ENCODE results near the gene TRNP1. TPM values are rescaled to one million over a fixed set of nuclear protein-coding genes. Genes with fewer than 3 reads are reported as not detected.

TRNP1 gene
- total RNA-seq, 1 donor from 2014 or later = 48.8 TPM

DNA sequence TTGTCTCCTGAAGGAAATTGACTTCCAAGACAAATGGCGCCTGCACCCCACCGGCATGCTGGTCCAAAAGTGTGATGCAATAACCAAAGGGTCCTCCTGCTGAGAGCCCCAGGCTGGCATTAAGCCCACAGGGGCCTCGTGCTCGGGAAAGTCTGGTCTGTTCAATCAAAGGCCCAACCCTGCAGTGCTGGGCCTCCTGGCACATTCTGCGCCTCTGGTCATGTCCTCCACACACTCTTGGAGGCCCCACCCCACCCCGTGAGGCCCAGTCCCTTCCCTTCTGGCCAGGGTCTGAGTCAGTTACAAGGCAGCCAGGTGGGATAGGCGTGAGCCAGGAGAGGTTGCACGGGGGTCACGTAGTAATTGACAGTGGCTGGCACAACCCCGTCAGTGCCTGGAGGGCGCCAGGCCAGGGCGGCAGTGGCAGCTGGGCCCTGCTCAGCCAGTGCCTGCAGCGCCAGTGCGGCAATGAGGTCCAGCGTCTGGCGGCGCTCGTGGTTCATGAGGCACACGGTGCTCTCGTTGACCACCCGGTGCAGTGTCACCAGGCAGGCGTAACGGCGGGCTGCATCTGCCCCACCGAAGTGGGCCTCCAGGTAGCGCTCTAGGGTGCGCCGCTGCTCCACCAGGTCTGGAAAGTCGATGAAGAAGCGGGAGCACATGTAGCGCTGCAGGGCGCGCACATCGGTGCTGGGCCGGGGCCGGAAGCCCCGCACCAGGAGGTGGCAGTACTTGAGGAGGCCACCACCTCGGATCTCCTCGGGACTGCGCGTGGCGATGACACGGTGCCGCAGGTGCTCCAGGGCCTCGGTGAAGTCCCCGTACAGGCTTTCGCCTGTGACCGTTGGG lies 12.4 kb downstream of the TRNP1 start:
- peaks cover 1% of the 10 kb centered on the region for H3K36me3 Mint-ChIP-seq (ENCODE audit: insufficient read depth)
- DNase-seq (ENCODE audit: low spot score, unreplicated experiment) = no peak
- peaks cover 39% of the 10 kb centered on the region for H3K4me1 Mint-ChIP-seq (ENCODE audit: low read depth)
- no peak overlapping the region for H3K27ac Mint-ChIP-seq
- no peak overlapping the region for H3K4me3 Mint-ChIP-seq (ENCODE audit: low read depth)
- no peaks in the 10 kb centered on the region for H3K9me3 Mint-ChIP-seq (ENCODE audit: low read depth)
- H3K27me3 Mint-ChIP-seq = no peaks in the 10 kb centered on the region
- TF ChIP-seq, protein P1, sequence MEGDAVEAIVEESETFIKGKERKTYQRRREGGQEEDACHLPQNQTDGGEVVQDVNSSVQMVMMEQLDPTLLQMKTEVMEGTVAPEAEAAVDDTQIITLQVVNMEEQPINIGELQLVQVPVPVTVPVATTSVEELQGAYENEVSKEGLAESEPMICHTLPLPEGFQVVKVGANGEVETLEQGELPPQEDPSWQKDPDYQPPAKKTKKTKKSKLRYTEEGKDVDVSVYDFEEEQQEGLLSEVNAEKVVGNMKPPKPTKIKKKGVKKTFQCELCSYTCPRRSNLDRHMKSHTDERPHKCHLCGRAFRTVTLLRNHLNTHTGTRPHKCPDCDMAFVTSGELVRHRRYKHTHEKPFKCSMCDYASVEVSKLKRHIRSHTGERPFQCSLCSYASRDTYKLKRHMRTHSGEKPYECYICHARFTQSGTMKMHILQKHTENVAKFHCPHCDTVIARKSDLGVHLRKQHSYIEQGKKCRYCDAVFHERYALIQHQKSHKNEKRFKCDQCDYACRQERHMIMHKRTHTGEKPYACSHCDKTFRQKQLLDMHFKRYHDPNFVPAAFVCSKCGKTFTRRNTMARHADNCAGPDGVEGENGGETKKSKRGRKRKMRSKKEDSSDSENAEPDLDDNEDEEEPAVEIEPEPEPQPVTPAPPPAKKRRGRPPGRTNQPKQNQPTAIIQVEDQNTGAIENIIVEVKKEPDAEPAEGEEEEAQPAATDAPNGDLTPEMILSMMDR (IDR thresholded peaks at IDR 0.05; ENCODE audit: unreplicated experiment) = no peak

DNA sequence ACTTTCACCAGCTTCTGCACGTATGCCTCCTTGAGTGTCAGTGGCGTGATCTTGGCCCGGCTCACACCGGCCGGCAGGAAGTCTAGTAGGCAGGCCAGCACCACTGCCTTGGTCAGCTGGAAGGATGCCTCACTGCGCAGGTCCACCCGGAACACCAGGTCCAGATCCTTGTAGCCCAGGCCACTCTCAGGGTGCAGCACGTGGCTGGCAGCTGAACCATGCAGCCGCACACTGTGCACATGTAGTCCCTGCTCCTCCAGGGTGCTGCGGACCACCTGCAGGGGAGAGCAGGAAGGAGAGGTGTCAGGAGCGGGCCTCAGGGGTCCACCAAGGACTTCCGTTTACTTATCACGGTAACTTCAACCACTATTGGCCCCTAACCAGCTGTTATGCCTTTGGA lies 13.2 kb downstream of the TRNP1 start:
- peaks cover 39% of the 10 kb centered on the region for H3K4me1 Mint-ChIP-seq (ENCODE audit: low read depth)
- TF ChIP-seq, protein P1 (IDR thresholded peaks at IDR 0.05; ENCODE audit: unreplicated experiment) = no peak
- H3K36me3 Mint-ChIP-seq (ENCODE audit: insufficient read depth) = peaks cover 1% of the 10 kb centered on the region
- no peaks in the 10 kb centered on the region for H3K9me3 Mint-ChIP-seq (ENCODE audit: low read depth)
- peaks cover 4% of the 10 kb centered on the region for H3K27me3 Mint-ChIP-seq
- no peak overlapping the region for H3K4me3 Mint-ChIP-seq (ENCODE audit: low read depth)
- no peak overlapping the region for H3K27ac Mint-ChIP-seq
- DNase-seq (ENCODE audit: low spot score, unreplicated experiment) = no peak

DNA sequence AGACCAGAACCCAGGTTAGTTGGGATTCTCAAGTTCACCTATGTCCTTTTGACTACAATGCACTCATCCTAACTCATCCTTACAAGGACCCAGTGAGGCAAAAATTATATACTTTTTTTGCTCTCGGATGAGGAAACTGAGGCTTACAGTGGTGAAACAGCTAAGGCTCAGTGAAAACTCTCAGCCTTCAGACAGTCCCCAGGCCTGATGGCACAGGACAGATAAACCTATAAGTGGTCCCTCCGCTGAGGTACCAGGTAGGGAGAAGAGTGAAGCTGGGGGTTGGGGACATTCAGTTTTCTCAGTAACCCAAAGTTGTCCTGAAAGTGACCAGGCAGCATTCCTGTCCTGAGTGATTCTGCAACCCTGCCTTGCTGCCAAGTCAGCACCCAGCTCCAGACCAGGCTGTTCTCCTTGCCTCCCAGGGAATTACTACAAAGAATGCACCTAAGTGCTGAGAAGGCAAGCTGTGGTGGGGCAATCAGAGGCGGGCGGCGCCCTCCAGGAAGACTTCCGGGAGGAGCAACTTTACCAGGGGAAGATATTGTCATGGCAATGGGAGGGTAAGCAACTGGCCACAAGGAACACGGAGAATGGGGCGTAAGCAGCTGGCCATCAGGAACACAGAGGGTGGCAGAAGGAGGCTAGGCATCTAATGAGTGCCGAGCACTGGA lies 14.6 kb downstream of the TRNP1 start:
- Mint-ChIP-seq H3K4me1 (ENCODE audit: low read depth) (peaks cover 36% of the 10 kb centered on the region), H3K36me3 (ENCODE audit: insufficient read depth) (peaks cover 1% of the 10 kb centered on the region), H3K27me3 (peaks cover 4% of the 10 kb centered on the region), H3K27ac (peak overlapping the region; percentile 15), H3K9me3 (ENCODE audit: low read depth) (no peaks in the 10 kb centered on the region), H3K4me3 (ENCODE audit: low read depth) (no peak overlapping the region)
- no peak for DNase-seq (ENCODE audit: low spot score, unreplicated experiment)
- TF ChIP-seq, protein P1 (IDR thresholded peaks at IDR 0.05; ENCODE audit: unreplicated experiment) = no peak

DNA sequence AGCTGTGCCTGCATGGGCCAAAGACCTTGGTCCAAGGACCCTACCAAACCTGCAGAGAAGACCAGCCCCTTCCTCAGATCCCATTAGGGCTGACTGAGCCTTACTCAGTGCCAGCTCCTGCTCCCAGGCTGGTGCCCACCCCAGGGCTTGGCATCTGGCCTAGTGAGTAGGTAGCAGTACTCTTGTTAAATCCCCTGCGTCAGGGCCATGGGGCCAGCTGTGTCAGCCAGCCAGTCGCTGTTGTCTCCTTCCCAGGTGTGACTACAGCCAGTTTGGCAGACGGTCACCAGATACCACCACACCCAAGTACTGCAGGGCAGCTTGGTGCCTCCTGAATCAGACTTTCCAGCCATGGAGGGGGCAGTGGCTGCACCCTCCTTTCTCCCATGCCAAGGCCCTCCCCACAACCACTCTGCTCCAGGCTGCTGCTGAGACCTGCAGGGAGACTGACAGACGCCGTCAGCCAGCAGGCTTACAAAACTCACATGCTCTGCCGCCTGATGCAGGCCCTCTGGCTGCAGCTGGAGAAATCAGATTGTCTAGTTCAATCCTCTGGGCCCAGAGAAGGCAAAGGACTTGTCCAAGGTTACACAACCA lies 16.2 kb downstream of the TRNP1 start:
- TF ChIP-seq, protein P1 (IDR thresholded peaks at IDR 0.05; ENCODE audit: unreplicated experiment) = no peak
- Mint-ChIP-seq H3K27me3 (peaks cover 4% of the 10 kb centered on the region), H3K36me3 (ENCODE audit: insufficient read depth) (peaks cover 1% of the 10 kb centered on the region), H3K9me3 (ENCODE audit: low read depth) (no peaks in the 10 kb centered on the region), H3K4me3 (ENCODE audit: low read depth) (no peak overlapping the region), H3K4me1 (ENCODE audit: low read depth) (peaks cover 22% of the 10 kb centered on the region), H3K27ac (peak overlapping the region; percentile 33)
- DNase-seq (ENCODE audit: low spot score, unreplicated experiment) = no peak

DNA sequence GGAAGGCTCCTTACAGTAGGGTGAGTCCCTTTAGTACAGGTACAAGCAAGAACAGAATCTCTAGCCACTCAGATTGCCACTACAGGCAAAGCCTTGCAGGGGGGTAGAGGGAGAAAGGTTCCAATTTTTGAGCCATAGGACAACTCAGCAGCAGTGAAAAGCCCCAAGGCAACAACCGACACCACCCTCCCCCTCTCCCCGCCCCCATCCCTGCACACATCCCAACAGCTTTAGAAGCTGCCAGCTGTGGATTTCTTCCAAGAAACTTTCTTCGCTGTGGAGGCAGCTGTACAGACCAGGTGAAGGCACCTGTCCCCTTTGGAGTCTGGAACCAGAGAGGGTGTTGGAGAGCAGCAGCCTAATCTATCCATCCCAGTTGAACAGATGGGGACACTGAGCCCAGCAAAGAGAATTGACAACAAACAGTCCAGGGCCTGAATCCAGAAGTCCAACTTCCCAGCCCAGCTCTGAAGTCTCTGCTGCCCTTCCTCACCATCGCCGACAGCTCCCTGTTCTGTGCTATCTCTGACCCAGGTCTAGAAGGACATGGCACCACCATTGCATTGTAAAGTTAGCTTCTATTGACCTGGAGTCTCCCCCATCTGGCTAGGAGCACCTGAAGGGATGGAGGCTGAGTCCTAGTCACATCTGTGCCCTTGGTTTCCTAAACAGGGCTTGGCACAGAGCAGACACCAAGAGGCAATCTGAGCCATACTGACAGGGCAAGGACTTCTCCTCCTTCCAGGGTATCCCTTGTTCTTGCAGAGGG lies 16.9 kb downstream of the TRNP1 start:
- TF ChIP-seq, protein P1 (IDR thresholded peaks at IDR 0.05; ENCODE audit: unreplicated experiment) = no peak
- Mint-ChIP-seq H3K4me1 (ENCODE audit: low read depth) (peaks cover 19% of the 10 kb centered on the region), H3K4me3 (ENCODE audit: low read depth) (no peak overlapping the region), H3K36me3 (ENCODE audit: insufficient read depth) (peaks cover 1% of the 10 kb centered on the region), H3K9me3 (ENCODE audit: low read depth) (no peaks in the 10 kb centered on the region), H3K27me3 (peaks cover 4% of the 10 kb centered on the region), H3K27ac (peak overlapping the region; percentile 57)
- no peak for DNase-seq (ENCODE audit: low spot score, unreplicated experiment)
